Retinal pigment epithelial cell (primary cell): Measurements from ENCODE around the gene NR1I2.

ENCODE experiments used
- DNase-seq: peaks from one replicate; pipeline ENCODE4 v3.0.0-alpha.2; 2010; ENCODE audit warnings: low read depth
- H3K4me3 ChIP-seq: 2 replicates; pipeline ENCODE4 v1.5.1; 2011; ENCODE audit warnings: mild to moderate bottlenecking, low read length, control low read depth, moderate library complexity
- TF ChIP-seq, protein P1 (sequence below): conservative IDR thresholded peaks from 2 replicates; pipeline ENCODE4 v1.5.1; 2011; ENCODE audit warnings: low read depth, low read length, control low read depth, inconsistent platforms

NR1I2 gene

GRCh38 chr3:119856695-119857094, 74.8 kb downstream of the NR1I2 start:
- H3K4me3 ChIP-seq, result no peak overlapping the region
- TF ChIP-seq, protein P1, sequence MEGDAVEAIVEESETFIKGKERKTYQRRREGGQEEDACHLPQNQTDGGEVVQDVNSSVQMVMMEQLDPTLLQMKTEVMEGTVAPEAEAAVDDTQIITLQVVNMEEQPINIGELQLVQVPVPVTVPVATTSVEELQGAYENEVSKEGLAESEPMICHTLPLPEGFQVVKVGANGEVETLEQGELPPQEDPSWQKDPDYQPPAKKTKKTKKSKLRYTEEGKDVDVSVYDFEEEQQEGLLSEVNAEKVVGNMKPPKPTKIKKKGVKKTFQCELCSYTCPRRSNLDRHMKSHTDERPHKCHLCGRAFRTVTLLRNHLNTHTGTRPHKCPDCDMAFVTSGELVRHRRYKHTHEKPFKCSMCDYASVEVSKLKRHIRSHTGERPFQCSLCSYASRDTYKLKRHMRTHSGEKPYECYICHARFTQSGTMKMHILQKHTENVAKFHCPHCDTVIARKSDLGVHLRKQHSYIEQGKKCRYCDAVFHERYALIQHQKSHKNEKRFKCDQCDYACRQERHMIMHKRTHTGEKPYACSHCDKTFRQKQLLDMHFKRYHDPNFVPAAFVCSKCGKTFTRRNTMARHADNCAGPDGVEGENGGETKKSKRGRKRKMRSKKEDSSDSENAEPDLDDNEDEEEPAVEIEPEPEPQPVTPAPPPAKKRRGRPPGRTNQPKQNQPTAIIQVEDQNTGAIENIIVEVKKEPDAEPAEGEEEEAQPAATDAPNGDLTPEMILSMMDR, result no peak
- no peak for DNase-seq

GRCh38 chr3:119858957-119859356, 77.1 kb downstream of the NR1I2 start:
- TF ChIP-seq, protein P1, result no peak
- no peak overlapping the region for H3K4me3 ChIP-seq
- DNase-seq, result no peak

GRCh38 chr3:119859728-119860127, 77.8 kb downstream of the NR1I2 start:
- no peak for DNase-seq
- TF ChIP-seq, protein P1, result no peak
- no peak overlapping the region for H3K4me3 ChIP-seq

DNA sequence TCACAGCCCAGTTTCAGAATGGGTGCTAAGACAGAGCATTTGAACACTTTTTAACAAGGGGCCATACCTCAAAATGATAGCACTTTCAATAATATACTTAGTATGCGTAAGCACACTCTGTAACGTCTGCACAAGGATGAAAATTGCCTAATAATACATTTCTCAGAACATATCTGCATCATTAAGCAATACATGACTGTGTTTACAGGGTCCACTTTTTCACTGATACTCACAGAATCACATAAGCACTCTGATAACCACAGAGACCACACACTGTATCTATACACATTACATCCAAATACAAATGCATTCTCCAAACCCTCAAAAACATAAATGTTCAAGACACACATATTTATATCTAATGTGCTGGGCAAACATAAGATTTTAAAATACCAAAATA, 79.8 kb downstream of the NR1I2 start:
- no peak overlapping the region for H3K4me3 ChIP-seq
- no peak for DNase-seq
- TF ChIP-seq, protein P1, result no peak

GRCh38 chr3:119862616-119863015, 80.7 kb downstream of the NR1I2 start:
- DNase-seq, result no peak
- TF ChIP-seq, protein P1, result no peak
- H3K4me3 ChIP-seq, result no peak overlapping the region

DNA sequence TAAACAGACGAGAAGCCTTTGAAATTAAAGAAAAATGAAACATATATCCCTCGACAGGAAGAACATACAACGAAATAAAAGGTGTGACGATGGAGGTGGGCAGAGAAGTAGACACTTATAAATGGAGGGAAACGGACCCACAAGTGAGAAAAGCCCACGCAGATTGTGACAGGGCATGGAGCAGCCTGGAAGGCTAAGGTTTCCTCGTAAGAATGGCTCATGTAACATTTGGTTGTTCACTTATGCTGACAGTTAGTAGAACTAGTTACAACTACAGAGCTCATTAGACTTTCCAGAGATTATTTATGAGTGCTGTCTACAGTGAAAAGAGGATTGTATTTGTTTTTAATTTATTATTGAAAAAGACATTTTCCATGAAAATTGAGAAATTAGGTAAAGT, 82.6 kb downstream of the NR1I2 start:
- DNase-seq, result no peak
- H3K4me3 ChIP-seq, result no peak overlapping the region
- TF ChIP-seq, protein P1, result no peak
